Forelimb muscle (tissue), 1 donor: ENCODE results near the gene APPL1. TPM values are rescaled to one million over a fixed set of nuclear protein-coding genes. Genes with fewer than 3 reads are reported as not detected.

Experiments
- DNase-seq: peaks from one replicate; pipeline ENCODE4 v3.0.0-alpha.2; 2013; ENCODE audit warnings: low read depth
- polyA plus RNA-seq: library from polyadenylated mRNA; unstranded; fragments of 120-200 nt; gene quantifications from one replicate; pipeline ENCODE4 v1.2.1, GENCODE V29; 2013; ENCODE audit not compliant: insufficient read length

The APPL1 gene, protein sequence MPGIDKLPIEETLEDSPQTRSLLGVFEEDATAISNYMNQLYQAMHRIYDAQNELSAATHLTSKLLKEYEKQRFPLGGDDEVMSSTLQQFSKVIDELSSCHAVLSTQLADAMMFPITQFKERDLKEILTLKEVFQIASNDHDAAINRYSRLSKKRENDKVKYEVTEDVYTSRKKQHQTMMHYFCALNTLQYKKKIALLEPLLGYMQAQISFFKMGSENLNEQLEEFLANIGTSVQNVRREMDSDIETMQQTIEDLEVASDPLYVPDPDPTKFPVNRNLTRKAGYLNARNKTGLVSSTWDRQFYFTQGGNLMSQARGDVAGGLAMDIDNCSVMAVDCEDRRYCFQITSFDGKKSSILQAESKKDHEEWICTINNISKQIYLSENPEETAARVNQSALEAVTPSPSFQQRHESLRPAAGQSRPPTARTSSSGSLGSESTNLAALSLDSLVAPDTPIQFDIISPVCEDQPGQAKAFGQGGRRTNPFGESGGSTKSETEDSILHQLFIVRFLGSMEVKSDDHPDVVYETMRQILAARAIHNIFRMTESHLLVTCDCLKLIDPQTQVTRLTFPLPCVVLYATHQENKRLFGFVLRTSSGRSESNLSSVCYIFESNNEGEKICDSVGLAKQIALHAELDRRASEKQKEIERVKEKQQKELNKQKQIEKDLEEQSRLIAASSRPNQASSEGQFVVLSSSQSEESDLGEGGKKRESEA
- 36.2 TPM for polyA plus RNA-seq

DNA sequence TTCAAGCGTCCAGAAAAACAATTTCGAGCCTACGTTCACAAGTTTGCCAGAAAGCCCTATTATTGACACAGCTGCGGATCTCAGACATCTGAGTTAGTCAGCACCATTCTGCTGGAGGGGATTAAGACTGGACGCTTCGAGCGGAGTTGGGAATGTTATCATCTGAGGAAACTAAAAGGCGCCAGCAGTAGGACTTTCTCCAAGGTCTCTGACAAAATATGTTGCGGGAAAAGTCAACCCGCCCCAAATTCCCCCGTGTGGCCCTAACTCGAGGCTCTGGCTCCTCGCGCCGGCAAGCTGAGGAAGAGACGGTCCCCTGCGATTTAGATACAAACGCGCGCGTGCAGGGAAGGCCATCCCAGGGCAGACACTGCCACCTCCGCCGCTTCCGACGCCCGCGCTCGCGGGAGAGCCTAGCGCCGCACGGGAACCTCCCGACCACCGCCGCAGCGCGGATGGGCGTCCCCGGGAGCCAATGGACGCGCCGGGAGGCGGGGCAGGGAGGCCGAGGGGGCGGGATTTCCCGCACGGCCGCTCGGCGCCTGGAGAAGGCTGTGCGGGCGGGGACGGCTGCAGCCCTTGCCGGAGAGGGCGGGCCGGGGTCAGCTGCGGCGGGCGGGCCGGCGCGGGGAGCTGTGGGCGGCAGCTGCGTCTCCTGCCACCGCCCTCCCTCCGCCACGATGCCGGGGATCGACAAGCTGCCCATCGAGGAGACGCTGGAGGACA is at the start of gene APPL1:
TSS of gene APPL1 (plus strand) at position 526 of the 726 bp plus-strand sequence. CDS start at position 681, 155 bp downstream.
- peak; percentile 78 for DNase-seq

DNA sequence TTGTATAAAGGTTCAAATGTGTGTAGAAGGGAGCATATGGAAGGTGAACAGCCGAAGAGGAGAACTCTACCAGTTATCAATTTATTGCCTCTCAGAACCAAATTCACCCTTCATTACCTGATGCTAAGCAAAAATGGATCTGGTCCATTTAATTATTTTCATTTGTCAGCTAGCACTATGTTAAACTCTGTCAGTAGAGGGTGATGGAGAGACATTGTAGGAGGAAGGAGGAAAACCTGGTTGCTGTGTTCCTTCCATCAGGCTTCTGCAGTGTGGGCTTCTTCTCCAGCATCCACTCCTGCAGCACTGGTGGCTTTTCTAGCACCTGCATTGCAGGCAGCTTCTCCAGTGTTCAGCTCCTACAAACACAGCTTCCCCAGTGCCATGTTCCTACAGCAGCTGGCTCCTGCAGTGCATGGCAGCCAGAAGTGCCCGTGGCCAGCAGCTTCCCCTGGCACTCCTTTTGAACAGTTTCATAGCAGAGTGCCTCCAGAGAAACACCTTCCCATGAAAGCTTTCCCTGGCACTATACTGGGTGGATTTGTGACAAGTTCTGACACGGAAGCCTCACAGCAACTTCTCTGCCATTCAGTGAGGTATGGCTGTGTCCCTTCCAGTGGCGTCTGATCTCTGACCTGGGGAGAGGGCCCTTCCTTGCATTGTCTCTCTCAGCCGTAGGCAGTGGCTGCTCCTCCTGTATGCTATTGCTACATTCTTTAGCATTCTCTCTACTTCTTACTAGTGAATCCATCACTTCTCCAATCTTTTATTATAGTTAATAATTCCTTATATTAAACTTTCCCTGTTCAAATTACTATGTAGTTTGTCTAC is 47.7 kb upstream of the APPL1 start:
- no peak for DNase-seq

DNA sequence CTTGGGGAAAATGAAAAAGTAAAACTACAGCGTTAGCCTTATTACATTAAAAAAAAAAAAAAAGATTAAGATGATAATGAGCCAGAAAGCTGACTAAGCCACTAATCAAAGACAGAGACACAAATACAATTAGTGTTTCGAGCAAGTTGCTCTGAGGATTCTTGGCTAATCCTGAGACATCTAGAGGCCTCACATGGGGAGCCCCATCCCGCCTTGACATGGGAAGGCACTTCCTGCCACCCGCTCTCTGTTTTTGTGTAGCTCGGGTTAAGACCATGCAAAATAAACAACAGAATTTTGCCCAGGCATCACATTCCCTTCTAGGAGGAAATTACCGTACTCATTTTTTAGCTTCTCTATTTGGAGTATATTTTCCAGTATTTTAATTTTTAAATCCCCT is 43.0 kb upstream of the APPL1 start:
- DNase-seq = no peak

DNA sequence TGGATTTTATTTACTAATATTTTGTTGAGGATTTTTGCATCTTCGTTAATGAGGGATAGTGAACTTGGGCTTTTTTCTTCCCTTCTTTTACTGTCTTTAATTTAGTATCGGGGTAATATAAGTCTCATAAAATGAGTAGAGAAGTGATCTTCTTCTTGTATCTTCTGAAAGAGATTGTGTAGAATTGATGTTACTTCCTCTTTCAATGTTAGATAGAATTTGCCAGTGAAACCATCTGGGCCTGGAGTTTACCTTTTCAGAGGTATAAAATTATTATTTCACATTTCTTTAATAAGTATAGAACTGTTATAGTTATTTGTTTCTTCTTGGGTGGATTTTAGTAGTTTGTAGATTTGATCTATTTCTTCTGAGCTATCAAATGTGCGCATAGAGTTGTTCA is 35.5 kb upstream of the APPL1 start:
- no peak for DNase-seq

DNA sequence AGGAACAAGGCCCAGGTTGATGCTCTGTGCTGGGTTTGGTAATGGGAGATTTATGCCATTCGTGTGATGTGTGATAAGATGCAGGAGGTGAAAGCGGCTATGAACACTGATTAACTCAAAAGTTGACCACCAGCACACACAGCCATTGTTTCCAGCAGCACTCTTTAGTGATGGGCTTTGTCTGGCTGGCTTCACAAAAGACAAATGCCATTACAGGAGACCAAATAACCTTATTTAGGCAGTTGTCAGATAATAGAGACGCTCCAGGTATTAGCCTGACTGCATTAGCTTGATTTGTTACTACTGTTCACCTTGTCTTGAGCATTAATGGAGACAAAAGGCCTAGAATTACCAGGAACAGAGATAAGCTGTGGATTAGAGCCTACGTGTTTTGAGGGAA is 32.9 kb upstream of the APPL1 start:
- DNase-seq = no peak

DNA sequence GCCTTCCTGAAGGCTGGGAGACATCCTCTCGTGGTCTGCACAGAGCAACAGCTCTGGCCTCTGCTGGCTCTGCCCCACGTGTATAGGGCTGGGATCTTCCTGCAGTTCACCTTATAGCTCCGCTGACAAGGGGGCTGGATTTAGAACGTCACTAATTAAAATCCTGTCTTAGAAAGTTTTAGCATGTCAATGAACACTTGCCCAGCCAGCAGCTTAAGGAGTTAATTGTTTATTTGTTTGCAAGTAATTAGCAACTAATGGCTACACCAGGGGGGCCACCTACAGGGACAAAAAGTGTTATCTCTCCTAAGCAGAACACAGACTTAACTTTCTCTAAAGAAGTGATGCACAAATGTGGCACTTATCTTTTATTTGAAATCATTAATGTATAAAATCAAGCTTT is 27.6 kb upstream of the APPL1 start, which contains the start of gene HESX1:
TSS of gene HESX1 (minus strand) at position 84 of the 403 bp plus-strand sequence. CDS start at position 24, 60 bp downstream.
- DNase-seq = no peak

DNA sequence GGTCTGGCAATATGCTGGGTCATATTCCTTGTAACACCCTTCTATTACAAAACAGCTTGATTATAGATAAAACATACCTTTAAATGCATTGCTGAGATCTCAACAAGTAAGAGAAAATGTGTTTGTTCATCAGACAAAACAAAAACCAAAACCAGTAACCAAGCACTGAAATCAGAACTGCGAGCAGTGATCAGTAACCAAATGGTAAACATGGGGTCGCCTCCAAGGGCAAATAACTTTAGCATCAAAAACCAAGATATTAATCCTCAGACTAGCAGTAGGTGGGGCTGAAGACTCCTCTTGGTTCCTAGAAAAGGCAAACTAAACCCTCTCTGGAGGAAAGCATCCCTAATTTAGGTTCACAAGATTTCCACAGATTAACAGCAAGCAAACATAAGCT is 21.1 kb upstream of the APPL1 start:
- DNase-seq = no peak

DNA sequence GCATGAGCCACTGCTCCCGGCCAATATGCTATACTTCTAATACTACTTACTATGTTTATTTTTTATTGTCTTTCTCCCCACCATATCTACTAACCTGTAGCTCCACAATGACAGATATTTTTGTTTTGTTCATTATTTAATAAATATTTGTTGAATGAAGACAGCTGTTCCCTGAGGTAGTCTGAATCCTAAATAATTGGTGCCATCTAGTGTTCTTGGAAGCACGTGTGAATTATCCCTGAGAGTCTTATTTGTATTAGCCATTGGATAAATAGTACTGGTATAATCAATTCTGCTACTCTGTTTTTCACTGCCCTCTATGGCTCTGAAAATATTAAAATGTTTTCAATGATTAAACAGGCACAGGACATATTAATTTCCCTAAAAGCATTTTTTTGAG is 5.6 kb upstream of the APPL1 start:
- DNase-seq = no peak

DNA sequence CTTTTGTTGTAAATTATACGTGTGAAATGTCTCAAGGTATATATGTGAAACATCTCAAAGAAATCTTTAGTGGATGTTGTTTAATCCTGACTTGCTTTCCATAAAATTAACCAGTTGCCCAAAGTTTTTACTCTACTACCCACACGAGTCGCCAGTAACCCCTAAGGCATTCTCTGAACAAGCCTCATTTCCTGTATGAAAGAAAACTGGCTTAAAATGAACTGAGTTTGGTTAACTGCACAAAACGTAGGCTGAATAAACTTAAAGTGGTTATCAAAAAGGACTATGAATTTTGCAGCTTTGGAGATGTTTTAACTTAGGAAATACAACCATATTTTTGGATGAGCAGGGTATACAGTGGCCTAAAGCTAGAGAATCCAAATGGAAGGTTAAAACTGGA is 2.7 kb upstream of the APPL1 start:
- DNase-seq = no peak

DNA sequence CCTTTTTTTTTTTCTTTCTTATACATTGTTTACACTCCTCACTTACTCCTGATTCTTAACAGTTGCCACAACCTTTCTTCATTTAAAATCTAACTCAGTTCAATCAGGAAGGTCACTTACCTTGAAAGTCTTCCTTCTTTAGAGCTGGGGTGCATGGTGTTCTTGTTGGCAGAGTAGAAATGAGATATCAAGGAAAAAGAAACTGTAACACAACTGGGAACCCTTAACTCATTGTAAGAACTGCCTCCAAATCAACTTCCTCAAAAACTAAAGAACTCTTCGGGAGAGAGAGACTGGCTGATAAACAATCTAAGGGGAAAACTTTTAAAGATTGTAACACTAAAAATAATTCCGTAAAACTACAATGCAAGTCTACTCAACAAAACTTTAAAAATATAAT is 1.4 kb upstream of the APPL1 start:
- DNase-seq = no peak

DNA sequence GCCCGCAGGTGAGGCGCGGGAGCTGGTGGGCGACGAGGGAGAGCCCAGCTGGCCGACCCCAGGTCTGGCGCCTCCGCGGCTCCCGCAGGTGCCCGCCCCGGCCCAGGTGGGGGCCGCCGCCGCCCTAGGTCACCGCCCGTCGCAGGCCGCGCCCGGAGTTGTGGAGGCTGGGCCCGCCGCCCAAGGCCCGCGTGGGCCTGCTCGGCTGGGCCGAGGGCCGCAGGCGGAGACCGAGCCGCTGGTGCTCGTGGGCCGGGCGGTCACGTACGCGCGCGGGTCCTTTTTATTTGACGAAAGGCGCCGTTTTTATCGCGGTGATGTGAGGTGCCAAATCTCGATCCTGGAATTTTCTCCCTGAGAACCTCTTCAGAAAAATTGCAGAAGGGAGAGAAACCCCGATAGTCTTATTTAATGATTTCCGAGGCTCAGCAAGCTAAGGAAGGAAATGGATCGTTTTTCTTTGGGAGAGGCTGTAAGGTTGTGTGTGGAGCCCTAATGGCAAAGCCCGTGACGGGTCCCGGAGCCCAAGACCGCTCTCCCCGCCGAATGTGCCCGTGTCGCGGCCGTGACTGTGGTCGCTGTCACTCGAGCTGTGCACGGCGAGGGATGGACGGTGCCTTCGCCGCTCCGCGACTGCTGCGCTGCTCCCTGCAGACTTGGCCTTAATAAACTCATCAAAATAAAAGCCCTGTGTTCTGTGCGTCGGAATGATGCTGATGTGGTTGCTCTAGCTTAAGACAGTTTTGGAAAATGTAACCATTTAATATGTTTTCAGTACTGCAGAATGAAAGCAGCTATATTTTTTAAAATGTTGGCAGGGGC is 612 bp downstream of the APPL1 start:
- DNase-seq = peak; percentile 52

DNA sequence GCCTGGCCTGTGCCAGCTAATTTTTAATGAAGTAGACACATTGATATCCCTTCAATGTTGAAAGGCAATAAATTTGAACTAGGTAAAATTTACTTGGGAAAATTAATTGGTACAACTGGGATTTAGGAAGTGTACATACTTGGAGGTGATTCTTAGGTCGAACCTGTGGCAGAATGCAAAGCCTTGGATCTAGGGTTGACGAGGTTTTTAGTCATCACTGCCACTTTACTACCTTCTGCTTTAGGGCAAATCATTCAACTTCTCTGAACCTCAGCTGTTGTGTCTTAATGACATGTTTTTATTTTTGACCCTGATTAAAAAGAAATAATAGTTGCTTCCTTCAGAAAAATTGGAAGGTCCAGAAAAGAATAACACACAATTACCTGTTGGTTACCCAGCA is 2.5 kb downstream of the APPL1 start:
- DNase-seq = no peak

DNA sequence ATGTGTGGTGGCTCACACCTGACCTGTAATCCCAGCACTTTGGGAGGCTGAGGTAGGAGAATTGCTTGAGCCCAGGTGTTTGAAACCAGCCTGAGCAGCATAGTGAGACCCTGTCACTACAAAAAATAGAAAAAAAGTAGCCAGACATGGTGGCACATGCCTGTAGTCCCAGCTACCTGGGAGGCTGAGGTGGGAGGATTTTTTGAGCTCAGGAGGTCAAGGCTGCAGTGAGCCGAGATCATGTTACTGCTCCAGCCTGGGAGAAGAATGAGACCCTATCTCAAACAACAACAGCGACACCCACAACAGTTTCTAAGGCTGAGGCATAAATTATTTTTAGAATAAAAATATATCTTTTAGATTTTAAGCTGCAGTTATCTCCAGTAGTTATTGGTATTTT is 6.3 kb downstream of the APPL1 start:
- DNase-seq = no peak

DNA sequence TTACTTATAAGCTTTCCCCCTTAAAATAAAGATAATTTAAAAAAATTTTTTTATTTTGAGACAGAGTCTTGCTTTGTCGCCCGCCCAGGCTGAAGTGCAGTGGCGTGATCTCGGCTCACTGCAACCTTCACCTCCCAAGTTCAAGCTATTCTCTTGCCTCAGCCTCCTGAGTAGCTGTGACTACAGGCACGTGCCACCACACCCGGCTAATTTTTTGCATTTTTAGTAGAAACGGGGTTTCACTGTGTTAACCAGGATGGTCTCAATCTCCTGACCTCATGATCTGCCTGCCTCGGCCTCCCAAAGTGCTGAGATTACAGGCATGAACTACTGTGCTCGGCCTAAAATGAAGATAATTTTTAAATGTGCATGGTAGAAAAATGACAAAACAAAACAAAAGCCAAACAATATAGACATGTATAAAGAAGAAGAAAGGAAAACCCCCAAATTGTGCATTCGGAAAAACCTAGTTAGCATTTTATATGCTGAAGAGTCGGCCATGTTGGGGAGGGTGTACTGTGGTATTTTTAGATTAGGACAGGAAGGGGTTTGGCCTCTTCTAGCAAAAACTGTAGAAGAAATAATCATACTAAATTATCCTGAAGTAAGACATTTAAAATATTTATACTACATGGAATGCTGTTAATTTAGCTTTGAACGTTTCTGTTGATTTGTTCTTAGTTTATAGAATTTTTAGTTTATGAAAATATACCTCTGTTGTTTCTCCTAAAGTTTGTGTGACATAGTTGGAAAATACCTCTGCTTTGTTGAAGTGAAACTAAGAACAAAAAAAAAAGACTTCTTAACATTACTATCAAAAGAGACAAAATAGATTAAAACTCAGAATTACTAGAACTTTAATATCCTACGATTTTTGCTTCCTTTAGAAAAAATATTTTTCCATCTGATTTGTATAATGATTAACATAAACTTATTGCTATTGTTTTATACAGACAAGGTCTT is 7.4 kb downstream of the APPL1 start:
- DNase-seq = no peak

DNA sequence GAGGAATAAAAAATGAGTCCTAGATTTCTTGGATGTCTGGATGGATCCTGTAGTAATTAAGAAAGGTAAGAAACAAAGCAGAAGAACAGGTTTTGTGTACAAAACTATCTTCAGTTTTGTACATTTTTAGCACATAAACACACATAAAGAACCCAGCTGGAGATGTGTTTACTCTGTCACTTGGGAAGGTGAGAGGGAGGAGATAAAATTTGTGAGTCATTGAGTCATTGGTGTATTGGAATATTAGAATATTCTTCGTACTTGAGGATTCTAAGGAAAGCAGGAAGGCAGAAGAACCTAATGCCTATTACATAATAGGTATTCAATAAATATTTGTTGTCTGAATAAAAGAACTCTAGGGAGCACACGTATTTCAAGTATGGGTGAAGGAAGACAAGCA is 17.4 kb downstream of the APPL1 start:
- no peak for DNase-seq

DNA sequence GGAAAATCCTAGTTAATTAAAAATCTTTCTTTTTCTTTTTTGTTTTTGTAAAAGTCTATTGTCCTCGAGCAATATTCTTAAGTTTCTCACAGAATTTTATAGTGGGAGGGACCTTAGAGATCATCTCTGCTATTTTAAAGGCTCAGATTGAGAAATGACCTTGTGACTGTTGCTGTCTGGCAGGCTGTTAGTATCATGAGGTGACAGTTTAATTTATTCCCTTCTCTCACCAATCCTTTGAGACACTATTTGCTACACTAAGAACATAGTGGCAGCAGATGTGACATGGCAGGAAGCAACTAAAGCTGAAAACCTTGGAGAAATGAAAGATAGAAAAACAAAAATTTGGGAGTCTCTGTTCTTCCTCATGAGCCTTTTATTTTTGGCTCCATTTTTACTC is 24.9 kb downstream of the APPL1 start:
- DNase-seq = no peak

DNA sequence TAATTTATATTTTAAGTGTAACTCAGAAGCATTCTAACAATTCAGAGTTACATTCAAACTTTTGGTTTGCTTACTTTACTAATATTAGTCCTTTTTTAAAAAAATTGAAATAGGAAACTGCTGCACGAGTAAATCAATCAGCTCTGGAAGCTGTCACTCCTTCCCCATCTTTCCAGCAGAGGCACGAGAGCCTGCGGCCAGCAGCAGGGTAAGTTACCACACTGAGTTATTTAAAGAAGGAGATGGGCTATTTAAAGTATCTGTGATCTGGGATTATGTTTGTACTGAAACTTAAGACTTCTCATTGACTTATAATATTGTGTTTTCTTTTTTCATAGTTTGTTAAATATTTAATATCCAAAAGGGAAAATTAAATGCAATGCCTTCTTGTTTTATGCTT is 29.3 kb downstream of the APPL1 start:
- DNase-seq = no peak

DNA sequence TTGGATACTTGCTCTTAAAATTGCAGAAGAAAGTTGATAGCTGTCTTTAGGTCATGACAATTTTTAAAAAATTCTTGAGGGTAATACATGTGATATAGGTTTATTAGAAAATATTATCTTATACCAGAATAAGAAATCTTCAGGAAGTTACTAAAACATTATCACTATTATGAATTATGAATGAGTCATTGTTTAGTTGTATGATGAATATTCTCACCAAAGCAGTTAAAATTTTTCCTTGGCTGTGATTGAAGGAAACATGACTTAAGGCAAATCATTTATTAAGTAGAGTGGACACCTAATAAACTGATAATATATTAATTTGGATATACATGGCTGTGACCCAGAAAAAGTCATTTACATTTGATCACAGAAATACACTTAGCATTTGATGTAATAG is 30.1 kb downstream of the APPL1 start:
- DNase-seq = no peak

DNA sequence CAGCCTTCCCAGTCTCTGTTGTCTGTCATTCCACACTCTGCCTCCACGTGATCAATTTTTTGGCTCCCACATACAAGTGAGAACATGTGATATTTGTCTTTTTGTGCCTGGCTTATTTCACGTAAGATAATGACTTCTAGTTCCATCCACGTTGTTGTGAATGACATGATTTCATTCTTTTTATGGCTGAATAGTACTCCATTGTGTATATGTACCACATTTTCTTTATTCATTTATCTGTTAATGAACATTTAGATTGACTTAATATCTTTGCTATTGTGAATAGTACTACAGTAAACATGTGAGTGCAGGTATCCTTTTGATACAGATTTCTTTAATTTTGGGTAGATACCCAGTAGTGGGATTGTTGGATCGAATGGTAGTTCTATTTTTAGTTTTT is 33.6 kb downstream of the APPL1 start:
- DNase-seq = no peak
